Measurements from ENCODE around the gene NXPE2.

The NXPE2 gene

DNA sequence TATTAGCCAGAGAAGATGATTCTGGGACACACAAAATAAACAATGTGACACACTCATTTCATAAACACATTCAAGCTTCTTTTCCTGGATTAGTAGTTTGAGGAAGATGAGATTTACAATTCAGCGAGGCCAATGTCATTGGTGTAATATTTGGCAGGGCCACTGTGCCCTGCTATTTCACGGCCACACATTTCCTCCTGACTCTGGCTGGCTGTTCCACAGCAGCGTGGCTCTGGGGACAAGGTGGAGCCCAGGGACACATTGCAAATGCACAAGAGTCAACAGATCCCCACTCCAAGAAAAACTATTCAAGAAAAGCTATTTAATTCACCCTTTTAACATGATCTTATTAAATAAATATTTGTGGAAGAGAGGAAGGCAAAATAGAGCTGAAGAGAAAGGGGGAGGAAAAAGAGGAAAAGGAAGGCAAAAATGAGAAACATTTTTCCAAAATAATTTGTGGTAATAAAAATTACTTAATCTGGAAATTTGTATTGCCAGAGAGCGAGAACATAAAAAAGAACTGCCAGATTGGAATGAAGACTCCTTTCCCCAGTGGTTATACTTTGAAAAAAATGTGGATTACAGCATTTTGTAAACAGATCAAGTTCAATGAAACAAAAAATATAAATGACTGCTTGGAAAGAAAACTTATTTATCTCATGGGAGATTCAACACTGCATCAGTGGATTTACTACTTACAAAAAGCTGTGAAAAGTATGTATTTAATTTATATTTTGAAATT lies 27.1 kb downstream of the NXPE2 start:
- H3K27ac Mint-ChIP-seq: no peak overlapping the region
- H3K9me3 Mint-ChIP-seq: no peaks in the 10 kb centered on the region
- H3K4me1 Mint-ChIP-seq (ENCODE audit: low read depth): no peaks in the 10 kb centered on the region
- no peaks in the 10 kb centered on the region for H3K27me3 Mint-ChIP-seq (ENCODE audit: low read depth)
- DNase-seq (ENCODE audit: low spot score): no peak
- H3K36me3 Mint-ChIP-seq (ENCODE audit: low read depth): no peaks in the 10 kb centered on the region
- H3K4me3 Mint-ChIP-seq: no peak overlapping the region

GRCh38 chr11:114709960-114710359 lies 31.6 kb downstream of the NXPE2 start:
- H3K4me1 Mint-ChIP-seq (ENCODE audit: low read depth): no peaks in the 10 kb centered on the region
- no peak for DNase-seq (ENCODE audit: low spot score)

DNA sequence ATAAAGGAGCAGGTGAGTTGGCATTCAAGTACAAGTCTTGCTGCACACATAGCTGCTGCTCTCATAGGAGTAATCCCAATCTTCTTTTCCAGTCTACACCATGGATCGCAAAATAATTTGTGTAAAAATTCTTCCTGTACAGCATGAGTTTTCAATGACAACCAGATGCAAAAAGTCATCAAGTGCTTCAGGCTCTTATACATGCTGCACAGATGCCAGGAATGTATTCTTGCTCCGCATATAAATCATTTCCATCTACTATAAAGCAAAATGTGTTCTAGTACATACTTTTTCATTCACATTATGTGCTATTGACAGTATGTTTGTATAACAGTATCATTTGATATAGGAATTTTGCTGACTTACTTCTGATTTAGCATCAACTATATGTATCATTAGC lies 35.4 kb downstream of the NXPE2 start:
- H3K4me1 Mint-ChIP-seq (ENCODE audit: low read depth): no peaks in the 10 kb centered on the region
- no peak overlapping the region for H3K4me3 Mint-ChIP-seq
- DNase-seq (ENCODE audit: low spot score): no peak
- H3K27me3 Mint-ChIP-seq (ENCODE audit: low read depth): no peaks in the 10 kb centered on the region
- H3K36me3 Mint-ChIP-seq (ENCODE audit: low read depth): no peaks in the 10 kb centered on the region
- H3K27ac Mint-ChIP-seq: no peak overlapping the region
- H3K9me3 Mint-ChIP-seq: no peaks in the 10 kb centered on the region

More at GRCh38 chr11:114709960-114710359, 31.6 kb downstream of the NXPE2 start:
- no peak overlapping the region for H3K4me3 Mint-ChIP-seq
- H3K9me3 Mint-ChIP-seq: no peaks in the 10 kb centered on the region
- H3K36me3 Mint-ChIP-seq (ENCODE audit: low read depth): no peaks in the 10 kb centered on the region
- H3K27ac Mint-ChIP-seq: no peak overlapping the region
- H3K27me3 Mint-ChIP-seq (ENCODE audit: low read depth): no peaks in the 10 kb centered on the region

DNA sequence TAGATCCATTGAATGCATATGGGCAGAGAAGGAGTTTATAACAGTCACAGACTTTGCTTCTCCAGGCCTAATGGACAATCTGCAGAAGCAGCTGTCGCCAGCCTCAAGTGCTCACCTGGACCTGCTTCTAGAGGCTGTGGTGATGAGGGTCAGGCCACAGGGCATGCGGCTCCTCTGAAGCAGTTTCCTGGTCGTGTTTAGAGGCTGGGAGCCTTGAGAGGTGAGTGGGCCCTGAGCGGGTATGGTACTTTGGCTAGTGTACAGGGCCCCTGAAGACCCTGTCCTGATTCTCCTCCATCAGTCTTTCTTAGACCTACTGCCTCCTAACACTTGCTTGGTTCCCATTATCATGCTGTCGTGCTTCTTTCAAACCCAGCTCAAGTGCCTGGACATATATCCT lies 41.2 kb downstream of the NXPE2 start:
- Mint-ChIP-seq H3K36me3 (ENCODE audit: low read depth) (no peaks in the 10 kb centered on the region), H3K27me3 (ENCODE audit: low read depth) (no peaks in the 10 kb centered on the region), H3K9me3 (no peaks in the 10 kb centered on the region), H3K4me1 (ENCODE audit: low read depth) (no peaks in the 10 kb centered on the region), H3K27ac (no peak overlapping the region), H3K4me3 (no peak overlapping the region)
- no peak for DNase-seq (ENCODE audit: low spot score)

DNA sequence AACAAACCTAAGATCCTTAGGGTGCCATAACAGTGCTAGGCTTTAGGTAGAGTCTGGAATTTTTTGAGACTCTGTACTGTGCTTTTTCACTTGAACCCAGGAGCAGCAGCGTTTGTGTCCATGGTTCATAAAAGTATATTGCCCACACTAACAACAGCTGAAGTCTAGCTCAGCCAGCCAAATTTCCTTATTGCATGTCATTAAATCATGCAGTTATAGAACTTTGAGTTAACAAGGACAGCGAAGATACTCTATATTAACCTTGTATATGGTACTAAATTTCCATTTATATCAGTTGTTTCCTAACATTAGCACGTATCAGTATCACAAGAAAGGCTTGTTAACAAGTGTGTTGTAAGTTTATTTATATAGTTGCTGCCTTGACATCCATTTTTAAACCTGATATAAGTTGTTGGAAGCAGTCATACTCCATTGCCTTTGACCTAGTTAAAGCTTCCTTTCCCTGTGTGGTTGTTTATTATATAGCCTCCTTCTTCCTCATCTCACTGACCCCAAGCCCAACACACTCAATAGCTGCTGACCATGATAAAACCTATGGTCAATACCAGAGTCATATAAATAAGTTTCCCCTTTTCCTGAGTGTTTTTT lies 46.7 kb downstream of the NXPE2 start:
- H3K27me3 Mint-ChIP-seq (ENCODE audit: low read depth): no peaks in the 10 kb centered on the region
- H3K4me1 Mint-ChIP-seq (ENCODE audit: low read depth): no peaks in the 10 kb centered on the region
- no peak overlapping the region for H3K27ac Mint-ChIP-seq
- no peak for DNase-seq (ENCODE audit: low spot score)
- no peak overlapping the region for H3K4me3 Mint-ChIP-seq
- no peaks in the 10 kb centered on the region for H3K36me3 Mint-ChIP-seq (ENCODE audit: low read depth)
- H3K9me3 Mint-ChIP-seq: no peaks in the 10 kb centered on the region

- Mint-ChIP-seq H3K4me1 (ENCODE audit: low read depth) (no peaks in the 10 kb centered on the region), H3K36me3 (ENCODE audit: low read depth) (no peaks in the 10 kb centered on the region), H3K27me3 (ENCODE audit: low read depth) (no peaks in the 10 kb centered on the region), H3K27ac (no peak overlapping the region), H3K4me3 (no peak overlapping the region), H3K9me3 (no peaks in the 10 kb centered on the region)
- DNase-seq (ENCODE audit: low spot score): no peak
These were observed 47.3 kb downstream of the NXPE2 start for GRCh38 chr11:114725623-114726022.

GRCh38 chr11:114736806-114737205 lies 58.5 kb downstream of the NXPE2 start:
- H3K36me3 Mint-ChIP-seq (ENCODE audit: low read depth): no peaks in the 10 kb centered on the region
- no peak overlapping the region for H3K27ac Mint-ChIP-seq
- no peaks in the 10 kb centered on the region for H3K4me1 Mint-ChIP-seq (ENCODE audit: low read depth)
- no peaks in the 10 kb centered on the region for H3K27me3 Mint-ChIP-seq (ENCODE audit: low read depth)
- no peak for DNase-seq (ENCODE audit: low spot score)
- H3K4me3 Mint-ChIP-seq: no peak overlapping the region
- no peaks in the 10 kb centered on the region for H3K9me3 Mint-ChIP-seq

DNA sequence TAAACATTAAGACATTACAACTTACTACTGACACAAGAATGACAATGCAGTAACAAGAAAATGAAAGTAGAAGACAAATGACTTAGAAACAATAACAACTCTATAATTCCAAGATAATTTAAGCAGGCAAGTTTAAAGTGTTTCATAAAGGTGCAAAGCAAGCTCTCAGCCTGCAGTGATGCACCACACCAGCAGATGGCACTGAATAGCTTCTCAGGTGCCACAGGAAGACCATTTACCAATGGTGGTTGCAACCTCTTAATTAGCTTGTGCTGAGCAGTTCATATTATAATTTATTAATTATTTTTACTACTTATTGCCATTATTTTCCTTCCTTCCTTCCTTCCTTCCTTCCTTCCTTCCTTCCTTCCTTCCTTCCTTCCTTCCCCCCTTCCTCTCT lies 60.6 kb downstream of the NXPE2 start:
- Mint-ChIP-seq H3K36me3 (ENCODE audit: low read depth) (no peaks in the 10 kb centered on the region), H3K4me3 (no peak overlapping the region), H3K4me1 (ENCODE audit: low read depth) (no peaks in the 10 kb centered on the region), H3K27me3 (ENCODE audit: low read depth) (no peaks in the 10 kb centered on the region), H3K9me3 (no peaks in the 10 kb centered on the region), H3K27ac (no peak overlapping the region)
- no peak for DNase-seq (ENCODE audit: low spot score)

DNA sequence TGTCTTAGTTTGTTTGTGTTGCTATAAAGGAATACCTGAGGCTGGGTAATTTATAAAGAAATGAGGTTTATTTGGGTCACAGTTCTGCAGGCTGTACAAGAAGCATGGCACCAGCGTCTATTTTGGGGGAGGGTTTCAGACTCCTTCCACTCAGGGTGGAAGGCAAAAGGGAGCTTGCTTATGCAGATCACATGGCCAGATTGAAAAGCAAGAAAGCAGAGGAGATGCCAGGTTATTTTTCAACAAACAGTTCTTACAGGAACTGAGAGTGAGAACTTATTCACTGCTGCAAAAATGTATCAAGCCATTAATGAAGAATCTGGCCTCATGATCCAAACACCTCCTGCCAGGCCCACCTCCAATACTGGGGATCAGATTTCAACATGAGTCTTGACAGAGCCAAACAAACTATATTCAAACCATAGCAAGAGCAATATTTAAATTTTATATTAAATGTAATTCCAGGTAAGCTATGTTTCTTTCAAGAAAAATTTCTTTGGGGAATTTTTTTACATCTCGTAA lies 66.9 kb downstream of the NXPE2 start:
- Mint-ChIP-seq H3K27me3 (ENCODE audit: low read depth) (no peaks in the 10 kb centered on the region), H3K9me3 (no peaks in the 10 kb centered on the region), H3K36me3 (ENCODE audit: low read depth) (no peaks in the 10 kb centered on the region), H3K27ac (no peak overlapping the region), H3K4me3 (no peak overlapping the region), H3K4me1 (ENCODE audit: low read depth) (no peaks in the 10 kb centered on the region)
- no peak for DNase-seq (ENCODE audit: low spot score)

DNA sequence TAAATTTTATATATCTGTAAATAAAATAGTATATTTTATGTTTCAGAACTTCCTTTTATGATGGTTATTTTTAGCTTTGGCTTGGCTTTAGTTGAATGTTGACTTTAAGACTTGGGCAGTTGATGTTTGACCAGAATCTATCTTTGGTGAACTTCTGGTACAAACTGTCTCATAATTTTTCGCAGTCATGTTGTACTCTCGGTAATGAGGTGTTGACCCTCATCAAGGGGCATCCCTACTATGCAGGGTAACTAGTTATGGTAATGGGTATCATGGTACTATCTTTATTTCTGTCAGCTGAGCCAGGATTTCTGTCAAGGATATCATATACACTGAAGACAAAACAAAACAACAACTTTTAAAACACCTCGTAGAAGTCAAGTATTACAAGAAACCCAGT lies 67.7 kb downstream of the NXPE2 start:
- H3K36me3 Mint-ChIP-seq (ENCODE audit: low read depth): no peaks in the 10 kb centered on the region
- H3K4me3 Mint-ChIP-seq: no peak overlapping the region
- no peak for DNase-seq (ENCODE audit: low spot score)
- H3K27ac Mint-ChIP-seq: no peak overlapping the region
- no peaks in the 10 kb centered on the region for H3K4me1 Mint-ChIP-seq (ENCODE audit: low read depth)
- H3K27me3 Mint-ChIP-seq (ENCODE audit: low read depth): no peaks in the 10 kb centered on the region
- H3K9me3 Mint-ChIP-seq: no peaks in the 10 kb centered on the region
